HG03159 (cell line): Measurements from ENCODE around the gene MARVELD2.
"Not testable (repeated sequence)": the region's sequence is repeated elsewhere in the genome, so short reads cannot be mapped to it uniquely, and the experiment has no call there.

ENCODE experiments used
- ATAC-seq: cut with Tn5 transposase; IDR thresholded peaks from one replicate; pipeline ENCODE4 v1.9.1; 2021; ENCODE audit warnings: mild to moderate bottlenecking, moderate library complexity; ENCODE audit not compliant: unreplicated experiment

MARVELD2 gene

DNA sequence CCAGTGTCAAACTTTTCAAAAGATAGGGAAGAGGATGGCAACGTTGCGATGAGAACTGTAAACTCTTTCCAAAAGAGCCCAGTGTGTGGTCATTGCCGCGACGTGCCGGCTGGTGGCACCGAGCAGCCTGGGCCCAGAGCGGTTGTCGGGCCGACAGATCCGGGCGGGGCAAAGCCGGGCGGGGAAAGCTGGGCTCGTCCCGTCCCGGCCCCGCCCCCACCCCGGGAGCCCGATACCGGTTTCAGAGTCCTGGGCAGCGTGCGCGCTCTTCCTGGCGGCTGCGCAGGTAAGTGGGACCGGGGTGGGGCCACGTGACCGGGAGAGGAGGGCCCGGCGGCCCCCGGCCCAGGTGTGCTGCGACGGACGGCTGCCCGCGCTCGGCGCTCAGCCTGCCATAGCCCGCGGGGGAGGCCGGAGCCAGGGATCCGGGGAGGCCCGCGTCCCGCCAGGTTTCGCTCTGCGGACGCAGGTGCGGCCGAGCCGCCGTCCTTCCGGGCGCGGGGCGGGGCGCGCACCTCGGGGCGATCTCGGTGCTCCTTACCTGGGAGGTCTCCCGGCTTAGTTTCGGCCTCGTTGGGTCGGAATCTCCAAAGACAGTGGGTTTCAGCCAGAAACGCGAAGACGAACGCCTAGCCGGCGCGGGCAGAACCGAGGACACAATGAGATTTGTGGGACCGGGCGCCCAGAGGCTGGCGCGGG is at the start of gene MARVELD2:
MARVELD2 (plus strand) TSS at position 232 of the 699 bp plus-strand sequence. CDS start 4,270 bp downstream, outside the sequence.
- ATAC-seq = no peak

- no peak for ATAC-seq
Measured at GRCh38 chr5:69367697-69368279, 47.1 kb upstream of the MARVELD2 start.

GRCh38 chr5:69368458-69369339 is 46.2 kb upstream of the MARVELD2 start:
- peak; percentile 22 for ATAC-seq

DNA sequence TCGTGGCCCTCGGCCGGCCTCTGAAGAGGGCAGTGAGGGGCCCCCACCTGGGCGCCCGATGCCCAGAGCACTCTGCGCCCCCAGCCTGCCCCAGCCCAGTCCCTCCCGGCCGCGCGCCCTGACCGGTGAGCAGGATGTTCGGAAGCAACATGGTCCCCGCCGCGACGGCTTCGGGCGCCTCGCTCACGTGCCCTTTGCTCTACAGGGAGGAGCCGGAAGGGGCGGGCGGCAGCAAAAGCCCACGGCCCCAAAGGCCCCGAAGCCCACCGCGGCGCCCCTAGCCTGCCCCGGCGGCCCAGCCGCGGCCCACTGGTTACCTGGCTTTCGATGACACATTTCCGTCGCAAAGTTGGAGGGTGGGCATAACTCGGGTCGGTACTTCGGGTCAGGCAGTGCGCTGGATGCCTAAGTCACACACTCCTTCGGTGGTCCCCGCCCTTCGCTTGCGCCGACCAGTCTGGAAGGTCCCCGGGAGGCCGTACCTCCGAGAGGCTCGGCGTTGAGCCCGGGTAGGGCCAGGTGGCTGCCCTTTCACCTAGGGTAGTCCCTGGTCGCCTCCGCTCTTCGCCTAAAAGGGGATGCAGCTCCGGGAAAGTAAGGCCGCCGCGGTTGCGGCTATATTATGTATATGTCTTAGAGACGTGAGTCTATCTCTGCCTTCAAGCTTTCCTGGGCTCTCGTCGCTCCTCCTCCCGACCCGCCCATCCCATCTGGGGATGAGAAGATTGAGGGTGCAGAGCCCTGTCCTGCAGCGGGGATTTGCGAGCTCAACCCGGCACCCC is 45.4 kb upstream of the MARVELD2 start, which contains the start of the genes AK6, RAD17 and TAF9:
AK6 (minus strand) TSS at position 181 of the 782 bp plus-strand sequence; CDS start at position 151, 30 bp downstream.
RAD17 (plus strand) TSS at position 479 of the 782 bp plus-strand sequence. CDS start 2,391 bp downstream, outside the sequence.
TAF9 (minus strand) TSS at position 181 of the 782 bp plus-strand sequence. CDS start 3,783 bp downstream, outside the sequence.
- peak; percentile 94 for ATAC-seq

DNA sequence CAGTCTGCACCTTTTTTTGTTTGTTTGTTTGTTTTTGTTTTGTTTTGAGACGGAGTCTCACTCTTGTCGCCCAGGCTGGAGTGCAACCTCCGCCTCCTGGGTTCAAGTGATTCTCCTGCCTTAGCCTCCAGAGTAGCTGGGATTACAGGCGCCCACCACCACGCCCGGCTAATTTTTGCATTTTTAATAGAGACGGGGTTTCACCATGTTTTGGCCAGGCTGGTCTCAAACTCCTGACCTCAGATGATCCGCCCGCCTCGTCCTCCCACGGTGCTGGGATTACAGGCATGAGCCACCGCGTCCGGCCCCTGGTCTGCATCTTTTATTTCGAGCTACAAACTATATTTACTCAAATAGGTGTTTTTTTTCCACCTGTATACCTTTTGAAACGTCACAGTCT is 44.6 kb upstream of the MARVELD2 start:
- ATAC-seq = not testable (repeated sequence)

DNA sequence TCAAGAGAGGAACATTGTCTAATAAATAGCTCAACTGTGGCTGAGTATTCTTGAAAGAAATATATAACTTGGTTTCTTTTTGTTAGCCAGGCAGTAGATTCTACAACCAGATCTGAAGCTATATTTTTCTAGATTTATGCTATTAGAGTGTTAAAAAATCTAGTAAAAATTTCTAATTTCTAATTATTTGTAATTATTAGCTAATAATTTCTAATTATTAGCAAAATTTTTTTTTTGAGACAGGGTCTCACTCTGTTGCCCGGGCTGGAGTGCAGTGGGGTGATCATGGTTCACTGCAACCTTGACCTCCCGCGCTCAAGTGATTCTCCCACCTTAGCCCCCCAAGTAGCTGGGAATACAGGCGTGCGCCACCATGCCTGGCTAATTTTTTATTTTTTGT is 42.5 kb upstream of the MARVELD2 start:
- no peak for ATAC-seq

DNA sequence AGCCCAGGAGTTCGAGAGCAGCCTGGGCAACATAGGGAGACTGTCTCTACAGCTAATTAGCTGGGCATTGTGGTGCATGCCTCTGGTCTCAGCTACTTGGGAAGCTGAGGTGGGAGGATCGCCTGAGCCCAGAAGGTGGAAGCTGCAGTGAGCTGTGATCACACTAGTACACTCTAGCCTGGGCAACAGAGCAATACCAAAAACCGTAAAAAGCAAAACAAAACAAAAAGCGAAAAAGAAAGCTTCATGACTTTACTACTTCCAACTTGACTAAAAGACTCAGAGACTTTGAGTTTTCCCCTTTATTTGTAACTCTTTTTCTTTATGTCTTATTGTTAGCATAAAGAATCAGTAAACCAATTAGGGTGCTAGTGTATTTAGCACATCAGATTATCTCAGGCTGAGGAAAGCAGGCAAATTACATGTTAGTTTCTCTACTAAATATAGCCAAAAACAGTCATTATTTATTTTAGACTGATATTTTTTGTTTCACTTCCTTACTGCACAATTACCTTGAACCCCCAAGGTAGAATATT is 39.9 kb upstream of the MARVELD2 start:
- peak; percentile 70 for ATAC-seq

DNA sequence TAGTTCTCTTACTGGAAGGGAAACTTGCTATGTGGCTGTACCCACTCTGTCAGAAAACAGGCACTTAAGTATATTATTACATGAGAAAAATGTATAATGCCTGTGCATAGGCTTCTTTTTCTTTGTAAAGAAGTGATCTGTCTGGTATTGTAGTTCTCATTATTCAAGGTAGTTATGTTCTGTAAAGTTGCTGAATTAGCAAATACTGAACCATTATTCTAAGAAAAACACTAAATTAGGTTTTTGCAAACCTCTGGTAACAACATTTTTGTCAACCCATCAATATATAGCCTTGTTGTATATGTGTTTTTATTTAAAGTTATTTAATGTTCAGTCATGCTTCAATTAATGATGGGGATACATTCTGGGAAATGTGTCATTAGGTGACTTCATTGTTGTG is 36.5 kb upstream of the MARVELD2 start:
- no peak for ATAC-seq

GRCh38 chr5:69404659-69405330 is 10.1 kb upstream of the MARVELD2 start:
- ATAC-seq = no peak

GRCh38 chr5:69415584-69415958 is 655 bp downstream of the MARVELD2 start:
- ATAC-seq = no peak

GRCh38 chr5:69416180-69416579 is 1.3 kb downstream of the MARVELD2 start:
- no peak for ATAC-seq

- ATAC-seq = no peak
Measured at GRCh38 chr5:69416699-69417098, 1.8 kb downstream of the MARVELD2 start.

DNA sequence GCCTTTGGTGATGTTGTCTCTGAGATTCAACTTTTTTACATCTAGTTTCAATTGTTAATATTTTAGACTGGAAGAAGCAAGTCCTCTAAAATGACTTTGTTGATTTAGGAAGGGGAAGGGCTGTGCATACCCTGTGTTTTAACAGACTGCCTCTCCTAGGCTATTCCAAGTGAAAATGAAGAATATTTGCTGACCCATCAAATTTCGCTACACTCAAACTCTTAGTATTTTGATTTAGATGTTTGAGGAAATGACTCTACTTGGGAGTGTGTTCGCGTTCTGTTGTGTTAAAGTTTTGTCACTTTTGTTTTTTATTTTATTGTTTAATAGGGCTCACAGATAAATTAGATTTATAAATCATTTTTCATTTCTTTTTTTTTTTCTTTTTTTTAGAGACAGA is 3.6 kb downstream of the MARVELD2 start:
- ATAC-seq = no peak

- no peak for ATAC-seq
Measured at GRCh38 chr5:69431424-69432303, 16.7 kb downstream of the MARVELD2 start.

DNA sequence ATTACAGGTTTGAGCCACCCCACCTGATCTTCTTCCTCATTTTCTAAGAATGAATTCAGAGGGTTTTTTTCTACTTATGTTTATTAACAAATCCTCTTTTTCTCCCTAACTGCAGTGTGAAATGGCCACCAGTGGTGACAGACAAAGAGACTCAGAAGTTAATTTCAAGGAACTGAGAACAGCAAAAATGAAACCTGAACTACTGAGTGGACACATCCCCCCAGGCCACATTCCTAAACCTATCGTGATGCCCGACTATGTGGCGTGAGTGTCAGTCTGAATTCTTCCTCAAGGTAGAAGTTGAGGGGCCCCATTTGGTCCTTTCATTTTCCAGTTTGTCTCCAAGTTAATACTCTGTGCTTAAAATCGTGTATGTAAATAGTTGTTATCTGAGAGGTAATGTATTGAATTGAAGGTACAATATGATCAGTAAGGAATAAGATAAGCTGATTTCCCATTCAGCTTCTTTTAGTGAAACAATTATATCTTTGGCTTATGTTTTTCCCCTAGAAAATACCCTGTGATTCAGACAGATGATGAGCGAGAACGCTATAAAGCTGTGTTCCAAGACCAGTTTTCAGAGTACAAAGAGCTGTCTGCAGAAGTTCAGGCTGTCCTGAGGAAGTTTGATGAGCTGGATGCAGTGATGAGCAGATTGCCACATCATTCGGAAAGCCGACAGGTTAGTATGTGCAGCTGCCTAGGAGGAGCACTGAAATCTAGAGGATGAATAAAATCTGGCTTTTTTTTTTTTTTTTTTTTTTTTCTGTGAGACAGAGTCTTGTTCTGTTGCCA is 17.7 kb downstream of the MARVELD2 start:
- peak; percentile 54 for ATAC-seq

DNA sequence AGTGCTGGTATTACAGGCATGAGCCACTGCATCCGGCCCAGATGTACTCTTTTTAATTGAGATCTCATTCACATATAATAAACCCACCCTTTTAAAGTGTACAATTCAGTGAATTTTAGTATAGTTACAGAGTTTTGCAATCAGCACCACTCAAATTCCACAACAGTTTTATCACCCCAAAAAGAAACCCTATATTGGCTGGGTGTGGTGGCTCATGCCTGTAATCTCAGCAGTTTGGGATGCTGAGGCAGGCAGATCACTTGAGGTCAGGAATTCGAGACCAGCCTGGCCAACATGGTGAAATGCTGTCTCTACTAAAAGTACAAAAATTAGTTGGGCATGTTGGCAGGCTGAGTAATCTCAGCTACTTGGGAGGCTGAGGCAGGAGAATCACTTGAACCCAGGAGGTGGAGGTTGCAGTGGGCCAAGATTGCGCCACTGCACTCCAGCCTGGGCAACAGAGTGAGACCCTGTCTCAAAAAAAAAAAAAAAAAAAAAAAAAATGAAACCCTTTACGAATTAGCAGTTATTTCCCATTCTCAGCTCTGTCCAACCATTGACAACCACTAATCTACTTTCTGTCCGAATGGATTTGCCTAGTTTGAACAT is 20.5 kb downstream of the MARVELD2 start:
- not testable (repeated sequence) for ATAC-seq

GRCh38 chr5:69444127-69444754 is 29.3 kb downstream of the MARVELD2 start:
- ATAC-seq = no peak
